Nephron progenitor cell (in vitro differentiated cells): ENCODE results near the gene DDR1.

Source experiments
- DNase-seq: peaks from one replicate; pipeline ENCODE4 v3.0.0; 2021
- H3K27ac Mint-ChIP-seq: 2 replicates; pipeline ENCODE4 v1.8.0; 2021; ENCODE audit warnings: mild to moderate bottlenecking, moderate library complexity, mixed read lengths
- H3K27me3 Mint-ChIP-seq: 2 replicates; pipeline ENCODE4 v1.8.0; 2021; ENCODE audit warnings: mild to moderate bottlenecking, low read depth, mixed read lengths; ENCODE audit not compliant: poor library complexity
- H3K36me3 Mint-ChIP-seq: 2 replicates; pipeline ENCODE4 v1.8.0; 2021; ENCODE audit warnings: low read depth, mixed read lengths
- H3K4me1 Mint-ChIP-seq: 2 replicates; pipeline ENCODE4 v1.8.0; 2021; ENCODE audit warnings: mixed read lengths
- H3K4me3 Mint-ChIP-seq: 2 replicates; pipeline ENCODE4 v1.8.0; 2021; ENCODE audit warnings: mild to moderate bottlenecking, moderate library complexity, mixed read lengths
- H3K9me3 Mint-ChIP-seq: 2 replicates; pipeline ENCODE4 v1.8.0; 2021; ENCODE audit warnings: mild to moderate bottlenecking, moderate library complexity, mixed read lengths
- TF ChIP-seq, protein P1 (sequence below): fragments of 200-600 bp; sonication (generic); IDR thresholded peaks from 2 replicates; pipeline ENCODE4 v1.5.0; 2021; ENCODE audit warnings: antibody characterized with exemption

DDR1 gene

DNA sequence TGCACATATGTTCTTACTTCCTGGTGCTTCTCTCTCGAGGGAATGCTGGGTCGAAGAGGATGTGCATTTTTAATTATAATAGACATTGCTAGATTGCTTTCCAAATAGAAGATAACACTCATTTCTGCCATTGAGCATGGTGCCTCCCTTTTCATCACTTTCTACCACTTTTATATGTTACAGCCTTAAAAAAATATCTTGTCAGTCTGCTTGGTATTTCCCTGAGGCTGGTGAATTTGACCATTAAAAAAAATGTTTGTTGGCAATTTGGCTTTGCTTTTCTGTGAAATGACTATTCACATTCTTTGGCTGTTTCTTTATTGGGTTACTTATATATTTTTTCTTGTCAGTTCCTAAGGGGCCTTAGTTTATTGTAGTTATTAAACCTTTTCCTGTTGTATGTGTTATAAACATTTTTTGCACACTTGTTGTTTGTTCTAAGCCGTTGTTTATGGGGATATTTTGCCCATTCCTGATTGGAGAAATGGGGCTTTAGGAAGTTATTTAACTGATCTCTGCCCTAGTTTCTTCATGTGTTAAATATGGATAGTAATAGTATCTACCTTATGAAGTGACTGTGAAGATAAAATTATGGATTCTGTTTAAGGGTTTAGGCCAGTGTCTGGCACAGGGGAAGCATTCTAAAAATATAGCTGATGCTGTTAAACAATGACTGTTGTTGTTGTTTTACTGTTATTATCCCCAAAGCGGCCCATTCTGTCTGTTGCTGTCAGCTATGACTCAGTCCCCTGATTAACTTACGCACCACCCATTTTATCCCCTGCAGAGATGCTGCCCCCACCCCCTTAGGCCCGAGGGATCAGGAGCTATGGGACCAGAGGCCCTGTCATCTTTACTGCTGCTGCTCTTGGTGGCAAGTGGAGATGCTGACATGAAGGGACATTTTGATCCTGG is 3.8 kb downstream of the DDR1 start:
- TF ChIP-seq, protein P1, sequence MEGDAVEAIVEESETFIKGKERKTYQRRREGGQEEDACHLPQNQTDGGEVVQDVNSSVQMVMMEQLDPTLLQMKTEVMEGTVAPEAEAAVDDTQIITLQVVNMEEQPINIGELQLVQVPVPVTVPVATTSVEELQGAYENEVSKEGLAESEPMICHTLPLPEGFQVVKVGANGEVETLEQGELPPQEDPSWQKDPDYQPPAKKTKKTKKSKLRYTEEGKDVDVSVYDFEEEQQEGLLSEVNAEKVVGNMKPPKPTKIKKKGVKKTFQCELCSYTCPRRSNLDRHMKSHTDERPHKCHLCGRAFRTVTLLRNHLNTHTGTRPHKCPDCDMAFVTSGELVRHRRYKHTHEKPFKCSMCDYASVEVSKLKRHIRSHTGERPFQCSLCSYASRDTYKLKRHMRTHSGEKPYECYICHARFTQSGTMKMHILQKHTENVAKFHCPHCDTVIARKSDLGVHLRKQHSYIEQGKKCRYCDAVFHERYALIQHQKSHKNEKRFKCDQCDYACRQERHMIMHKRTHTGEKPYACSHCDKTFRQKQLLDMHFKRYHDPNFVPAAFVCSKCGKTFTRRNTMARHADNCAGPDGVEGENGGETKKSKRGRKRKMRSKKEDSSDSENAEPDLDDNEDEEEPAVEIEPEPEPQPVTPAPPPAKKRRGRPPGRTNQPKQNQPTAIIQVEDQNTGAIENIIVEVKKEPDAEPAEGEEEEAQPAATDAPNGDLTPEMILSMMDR: no peak
- peaks cover 30% of the 10 kb centered on the region for H3K36me3 Mint-ChIP-seq

DNA sequence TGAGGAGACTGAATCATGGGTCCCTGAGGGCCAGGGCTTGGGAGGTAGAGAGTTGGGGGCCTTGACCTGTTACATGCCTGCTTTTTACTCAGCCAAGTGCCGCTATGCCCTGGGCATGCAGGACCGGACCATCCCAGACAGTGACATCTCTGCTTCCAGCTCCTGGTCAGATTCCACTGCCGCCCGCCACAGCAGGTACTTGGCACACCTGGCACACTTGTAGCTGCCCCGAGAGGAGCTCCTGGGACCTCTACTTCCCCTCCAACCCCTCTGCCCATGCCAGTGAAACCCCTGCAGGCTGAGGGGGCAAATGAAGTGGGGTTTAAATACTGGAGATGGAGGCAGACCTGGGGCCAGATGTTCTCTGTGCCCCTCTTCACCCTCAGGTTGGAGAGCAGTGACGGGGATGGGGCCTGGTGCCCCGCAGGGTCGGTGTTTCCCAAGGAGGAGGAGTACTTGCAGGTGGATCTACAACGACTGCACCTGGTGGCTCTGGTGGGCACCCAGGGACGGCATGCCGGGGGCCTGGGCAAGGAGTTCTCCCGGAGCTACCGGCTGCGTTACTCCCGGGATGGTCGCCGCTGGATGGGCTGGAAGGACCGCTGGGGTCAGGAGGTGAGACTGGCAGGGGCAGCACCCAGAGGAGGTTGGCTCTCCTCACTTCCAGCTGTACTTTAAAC is 4.6 kb downstream of the DDR1 start:
- Mint-ChIP-seq H3K4me1 (peaks cover 59% of the 10 kb centered on the region), H3K27me3 (peaks cover 8% of the 10 kb centered on the region), H3K36me3 (peaks cover 30% of the 10 kb centered on the region), H3K27ac (no peak overlapping the region), H3K4me3 (no peak overlapping the region), H3K9me3 (no peaks in the 10 kb centered on the region)
- TF ChIP-seq, protein P1: no peak
- DNase-seq: no peak

More for the DNA sequence above, 3.8 kb downstream of the DDR1 start:
- Mint-ChIP-seq H3K4me3 (peak overlapping the region; percentile 47), H3K9me3 (no peaks in the 10 kb centered on the region), H3K27me3 (peaks cover 8% of the 10 kb centered on the region), H3K4me1 (peaks cover 66% of the 10 kb centered on the region), H3K27ac (no peak overlapping the region)
- DNase-seq: no peak

DNA sequence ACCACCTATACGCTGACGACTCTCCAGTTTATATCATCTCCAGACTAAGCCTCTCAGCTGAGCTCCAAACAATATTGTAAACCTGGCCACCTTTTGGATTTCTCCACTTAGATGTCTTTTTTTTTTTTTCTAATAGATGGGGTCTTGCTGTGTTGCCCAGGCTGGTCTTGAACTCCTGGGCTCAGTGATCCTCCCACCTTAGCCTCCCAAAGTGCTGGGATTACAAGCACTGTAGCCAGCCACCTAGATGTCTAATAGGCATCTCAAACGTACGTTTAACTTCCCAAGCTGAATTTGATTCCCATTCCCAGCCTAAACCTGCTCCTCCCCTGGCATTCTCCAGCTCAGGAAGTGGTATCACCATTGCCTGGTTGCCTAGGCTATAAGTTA is 5.2 kb downstream of the DDR1 start:
- Mint-ChIP-seq H3K4me1 (peaks cover 59% of the 10 kb centered on the region), H3K9me3 (no peaks in the 10 kb centered on the region), H3K4me3 (no peak overlapping the region), H3K27ac (peak overlapping the region; percentile 86), H3K27me3 (peaks cover 8% of the 10 kb centered on the region), H3K36me3 (peaks cover 35% of the 10 kb centered on the region)
- TF ChIP-seq, protein P1: no peak
- no peak for DNase-seq

DNA sequence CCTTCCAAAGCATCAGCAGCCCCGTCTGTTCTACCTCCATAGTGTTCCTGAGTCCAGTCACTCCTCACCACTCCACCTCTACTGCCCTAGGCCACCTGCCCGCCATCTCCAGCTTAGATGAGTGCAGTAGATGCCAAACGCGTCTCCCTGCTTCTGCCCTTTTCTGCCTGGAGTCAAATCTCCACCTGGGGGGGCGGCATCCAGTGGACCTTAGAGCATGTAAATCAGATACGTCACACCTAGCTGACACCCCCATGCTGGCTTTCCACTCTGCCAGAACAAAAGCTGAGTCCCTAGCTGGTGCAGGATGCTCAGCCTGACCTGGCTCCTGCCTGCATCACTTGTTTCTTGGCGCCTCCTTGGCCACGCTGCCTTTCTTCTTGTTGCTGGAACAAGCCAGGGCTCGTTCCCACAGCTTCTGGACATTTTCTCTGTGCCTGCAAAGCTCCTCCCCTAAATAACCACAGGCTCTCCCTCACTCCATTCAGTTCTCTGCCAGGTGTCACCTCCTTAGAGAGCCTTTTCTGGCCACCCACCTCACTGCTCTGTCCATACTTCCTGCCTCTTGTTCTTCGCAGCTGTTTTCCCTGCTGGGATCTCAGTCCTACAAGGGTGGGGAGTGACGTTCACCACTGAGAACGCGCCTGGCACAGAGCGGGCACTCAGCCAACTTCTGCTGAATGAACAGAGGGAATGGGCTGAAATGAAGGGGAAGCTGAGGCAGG is 5.8 kb downstream of the DDR1 start:
- Mint-ChIP-seq H3K4me1 (peaks cover 59% of the 10 kb centered on the region), H3K27me3 (peaks cover 7% of the 10 kb centered on the region), H3K27ac (peak overlapping the region; percentile 98), H3K36me3 (peaks cover 41% of the 10 kb centered on the region), H3K9me3 (no peaks in the 10 kb centered on the region), H3K4me3 (no peak overlapping the region)
- no peak for DNase-seq
- TF ChIP-seq, protein P1: no peak

DNA sequence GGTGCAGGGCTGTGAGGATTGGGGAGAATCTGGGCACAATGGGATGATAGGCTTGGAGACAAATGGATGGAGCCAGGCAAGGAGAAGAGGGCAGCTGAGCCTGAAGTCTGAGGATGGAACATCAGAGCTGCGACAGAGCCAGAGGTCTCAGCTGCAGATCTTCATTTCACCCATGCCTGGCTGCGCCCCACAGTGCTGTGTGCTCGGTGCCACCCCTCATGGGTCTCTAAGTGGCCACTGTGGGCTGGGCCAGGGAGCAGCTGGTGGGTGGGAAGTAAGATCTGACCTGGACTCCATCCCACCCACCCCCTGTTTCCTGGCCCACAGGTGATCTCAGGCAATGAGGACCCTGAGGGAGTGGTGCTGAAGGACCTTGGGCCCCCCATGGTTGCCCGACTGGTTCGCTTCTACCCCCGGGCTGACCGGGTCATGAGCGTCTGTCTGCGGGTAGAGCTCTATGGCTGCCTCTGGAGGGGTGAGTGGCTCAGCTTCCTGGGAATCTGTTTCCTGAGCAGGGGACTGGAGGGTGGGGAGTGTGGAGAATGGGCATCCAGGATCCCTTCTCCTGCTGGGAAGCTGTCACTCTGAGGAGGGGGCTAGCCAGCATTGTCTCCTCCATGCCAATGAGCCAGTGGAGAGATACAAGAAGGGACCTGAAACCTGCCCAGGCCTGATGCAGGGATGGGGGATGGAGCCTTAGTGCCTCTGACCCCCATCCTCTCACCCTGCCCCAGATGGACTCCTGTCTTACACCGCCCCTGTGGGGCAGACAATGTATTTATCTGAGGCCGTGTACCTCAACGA is 6.5 kb downstream of the DDR1 start:
- H3K4me1 Mint-ChIP-seq: peaks cover 52% of the 10 kb centered on the region
- H3K36me3 Mint-ChIP-seq: peaks cover 45% of the 10 kb centered on the region
- H3K27ac Mint-ChIP-seq: peak overlapping the region; percentile 98
- no peaks in the 10 kb centered on the region for H3K27me3 Mint-ChIP-seq
- no peaks in the 10 kb centered on the region for H3K9me3 Mint-ChIP-seq
- TF ChIP-seq, protein P1: no peak
- no peak overlapping the region for H3K4me3 Mint-ChIP-seq
- no peak for DNase-seq
